Breast epithelium (tissue), 3 donors: ENCODE measurements around the gene KLHL26.

Experiments
- CTCF ChIP-seq, 3 donors: fragments of 450-650 bp; IDR thresholded peaks; one replicate each; pipeline ENCODE4 v1.5.1; 2016 to 2017; ENCODE audit warnings: antibody characterized with exemption in 3 of 3, mild to moderate bottlenecking in 3 of 3, moderate library complexity in 3 of 3
- POLR2A ChIP-seq: fragments of 450-650 bp; IDR thresholded peaks from one replicate; pipeline ENCODE4 v1.6.1; 2016; ENCODE audit warnings: antibody characterized with exemption, mild to moderate bottlenecking, moderate library complexity

DNA sequence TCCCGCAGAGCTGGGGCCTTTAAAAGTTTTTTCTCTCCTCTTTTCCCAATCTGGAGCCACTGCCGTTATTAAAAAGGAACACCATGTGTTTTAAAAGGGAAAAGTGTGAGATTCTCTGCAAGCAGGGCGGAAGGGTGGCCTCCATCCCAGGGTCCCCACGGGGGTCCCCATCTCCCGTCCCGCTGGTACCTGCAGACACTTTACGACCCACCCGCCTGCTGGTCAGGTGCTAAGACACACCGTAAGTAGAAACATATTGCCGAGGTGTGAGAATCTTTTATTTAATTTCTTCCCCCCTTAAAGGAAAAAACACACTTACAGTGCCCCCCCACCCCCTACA is 32.0 kb upstream of the KLHL26 start:
- TF ChIP-seq CTCF (IDR thresholded peaks at IDR 0.05) (no peak), POLR2A (no peak)
